HG03432 (cell line): ENCODE results near the gene DOCK1.

Experiments used
- ATAC-seq: cut with Tn5 transposase; IDR thresholded peaks from one replicate; pipeline ENCODE4 v1.9.1; 2021; ENCODE audit warnings: mild to moderate bottlenecking, moderate library complexity; ENCODE audit not compliant: unreplicated experiment

DOCK1 gene

DNA sequence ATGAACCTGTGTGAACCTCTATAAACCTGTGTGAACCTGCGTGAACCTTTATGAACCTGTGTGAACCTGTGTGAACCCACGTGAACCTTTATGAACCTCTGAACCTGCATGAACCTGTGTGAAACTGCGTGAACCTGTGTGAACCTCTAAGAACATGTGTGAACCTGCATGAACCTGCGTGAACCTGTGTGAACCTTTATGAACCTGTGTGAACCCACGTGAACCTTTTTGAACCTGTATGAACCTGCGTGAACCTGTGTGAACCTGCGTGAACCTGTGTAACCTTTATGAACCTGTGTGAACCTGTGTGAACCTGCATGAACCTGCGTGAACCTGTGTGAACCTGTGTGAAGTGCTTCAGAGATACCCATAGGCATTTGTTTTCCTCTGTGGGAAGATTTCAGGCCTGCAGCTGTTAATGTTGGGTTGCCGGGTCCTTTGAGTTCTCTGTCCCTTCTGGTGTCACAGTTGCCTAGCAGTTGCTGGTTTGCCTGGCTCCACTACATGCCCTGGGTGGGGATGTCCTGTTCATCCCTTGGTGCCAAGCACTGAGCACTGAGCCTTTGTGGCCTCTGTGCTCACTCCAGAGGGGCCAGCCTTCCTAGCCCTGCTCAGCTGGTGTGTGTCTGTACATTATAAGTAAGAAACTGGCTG lies 97.9 kb downstream of the DOCK1 start:
- no peak for ATAC-seq

DNA sequence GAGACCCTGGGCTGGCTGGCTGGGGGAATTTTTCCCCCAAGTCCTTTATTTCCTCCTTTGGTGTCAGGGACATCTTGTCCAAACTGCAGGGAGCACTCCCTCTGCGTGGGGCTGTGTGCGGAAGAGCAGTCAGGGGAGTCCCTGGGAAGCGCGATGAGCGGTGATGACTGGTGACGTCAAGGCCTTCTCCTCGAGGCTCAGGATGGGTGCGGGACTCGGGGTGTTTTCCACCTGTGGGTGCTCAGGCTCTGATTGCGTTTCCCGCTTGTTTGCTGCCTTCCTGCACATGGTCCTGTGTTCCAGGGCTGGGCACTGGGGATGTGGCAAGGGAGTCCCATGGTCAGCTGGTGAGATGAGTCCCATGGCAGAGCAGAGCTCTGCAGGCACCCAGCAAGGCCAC lies 101.2 kb downstream of the DOCK1 start:
- ATAC-seq, result no peak

DNA sequence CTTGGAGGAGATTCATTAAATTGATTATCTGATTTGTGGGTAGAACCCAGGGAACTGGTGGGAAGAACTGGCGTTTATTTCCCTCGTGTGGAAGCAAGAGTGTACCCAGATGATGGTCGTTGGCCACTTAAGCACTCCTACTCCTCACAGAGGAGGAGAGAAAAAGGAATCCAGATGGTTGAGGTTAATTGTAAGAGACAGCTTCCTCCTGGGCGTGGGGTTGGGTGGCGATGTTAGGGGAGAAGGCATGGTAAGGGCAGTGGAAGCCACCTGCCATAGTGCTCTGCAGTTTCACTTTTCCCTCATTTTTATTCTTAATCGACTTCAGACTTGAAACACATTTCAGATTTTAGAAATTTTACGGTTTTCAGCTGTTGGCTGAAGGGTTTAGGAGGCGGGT lies 104.1 kb downstream of the DOCK1 start:
- ATAC-seq, result no peak

DNA sequence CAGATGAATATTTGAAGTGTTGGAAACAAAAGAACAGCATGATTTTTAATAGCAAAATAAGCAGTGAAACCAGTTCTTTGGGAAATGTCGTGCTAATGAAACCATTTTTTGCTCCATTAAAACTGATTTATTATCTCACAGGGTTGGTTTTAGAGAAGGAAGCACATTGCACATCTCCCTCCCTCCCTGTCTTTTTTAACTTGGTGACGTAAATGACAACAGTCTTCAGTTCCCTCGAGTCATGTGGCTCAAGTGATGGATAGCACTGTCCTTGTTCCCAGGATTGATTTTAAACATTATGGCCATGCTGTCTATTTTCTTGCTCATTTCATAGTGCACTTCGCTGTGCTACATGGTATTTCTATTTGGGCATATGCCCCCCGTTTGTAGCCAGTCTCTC lies 105.9 kb downstream of the DOCK1 start:
- ATAC-seq, result no peak

DNA sequence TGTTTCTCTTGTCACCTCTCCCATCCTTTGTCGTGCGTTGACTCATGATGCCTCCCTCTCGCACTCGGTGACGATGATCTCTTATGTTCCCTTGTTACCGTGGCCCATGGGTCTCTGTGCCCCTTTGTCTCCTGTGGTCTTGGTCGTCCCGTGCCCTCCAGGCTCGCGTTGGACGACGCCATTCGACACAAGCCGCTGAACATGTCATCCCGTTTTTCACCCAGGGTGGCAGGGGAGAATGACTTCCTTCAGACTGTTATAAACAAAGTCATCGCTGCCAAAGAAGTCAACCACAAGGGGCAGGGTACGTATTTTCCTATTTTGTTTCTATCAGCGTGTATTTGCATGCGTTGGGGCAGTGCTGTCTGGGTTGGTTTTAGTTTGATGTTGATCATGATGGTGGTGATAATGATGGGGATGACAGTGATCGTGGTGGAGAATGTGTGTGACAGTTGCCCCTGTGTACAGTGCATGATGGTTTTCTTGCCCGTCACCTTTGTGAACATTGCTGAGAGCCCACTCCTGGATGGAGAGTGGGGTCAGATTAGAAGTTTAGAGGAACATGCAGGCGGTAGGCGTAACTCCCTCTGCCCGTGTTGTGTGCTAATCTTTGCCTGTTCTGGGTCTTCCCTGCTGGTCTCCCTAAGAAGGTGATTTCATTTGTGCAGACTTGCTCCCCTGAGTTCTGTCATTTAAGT lies 107.0 kb downstream of the DOCK1 start:
- ATAC-seq, result no peak

DNA sequence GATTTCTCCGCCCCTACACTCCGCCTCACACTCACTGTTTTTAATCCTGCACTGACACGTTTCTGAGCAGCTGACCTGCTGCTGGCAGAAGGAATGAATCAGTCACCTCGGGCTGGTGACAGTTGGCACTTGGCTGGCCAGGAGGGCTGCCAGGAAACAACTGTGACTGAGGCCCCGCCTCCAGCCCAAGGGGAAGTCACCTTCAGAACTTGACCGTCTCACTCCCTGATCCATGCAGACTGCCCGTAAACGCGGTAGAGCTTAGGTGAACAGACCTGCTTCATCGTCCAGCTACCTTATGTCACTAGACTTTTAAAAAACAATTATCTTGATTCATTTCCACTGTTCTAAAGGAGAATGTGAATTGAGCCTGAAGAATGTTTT lies 107.5 kb downstream of the DOCK1 start:
- no peak for ATAC-seq

- ATAC-seq, result no peak
Observed at GRCh38 chr10:127013211-127013656, 108.0 kb downstream of the DOCK1 start.

GRCh38 chr10:127013691-127014473 lies 108.7 kb downstream of the DOCK1 start:
- ATAC-seq, result no peak

DNA sequence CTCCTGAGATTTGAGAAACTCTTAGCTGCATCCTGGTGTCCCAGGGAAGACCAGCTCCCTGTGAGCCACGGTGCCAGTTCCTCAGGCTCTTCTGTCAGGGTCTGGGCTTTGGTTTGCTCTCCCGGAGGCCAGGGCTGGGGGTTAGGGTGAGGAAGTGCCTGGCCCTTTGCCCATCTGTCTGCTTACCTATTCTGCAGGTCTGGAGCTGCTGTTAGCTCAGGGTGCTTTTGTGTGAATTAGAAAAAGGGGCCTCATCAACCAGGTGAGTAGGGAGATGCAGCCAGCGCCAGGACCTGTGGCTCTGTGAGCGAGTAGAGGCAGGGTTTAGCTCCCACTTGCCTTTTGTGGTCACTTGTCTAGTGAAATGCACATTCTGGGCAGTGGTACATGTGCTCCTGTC lies 109.4 kb downstream of the DOCK1 start:
- ATAC-seq, result no peak

DNA sequence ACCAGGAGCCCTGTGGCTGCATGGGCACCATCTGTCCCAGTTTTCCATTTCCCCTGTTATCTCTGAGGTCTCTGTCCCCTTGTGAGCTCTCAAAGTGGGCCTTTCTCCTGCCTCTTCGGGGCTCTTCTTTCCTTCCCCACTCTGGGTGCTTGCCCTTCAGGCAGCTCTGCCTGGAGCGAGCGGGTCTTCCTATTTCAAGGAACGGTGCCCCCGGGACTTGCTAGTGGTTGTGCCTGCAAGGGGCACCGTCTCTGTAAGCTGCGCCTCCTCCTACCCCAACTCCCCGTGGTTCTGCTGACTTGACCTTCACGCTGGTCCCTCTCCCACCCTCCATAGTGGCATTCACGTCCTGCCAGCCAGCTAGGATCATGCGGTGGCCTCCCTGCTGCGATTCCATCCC lies 110.1 kb downstream of the DOCK1 start:
- ATAC-seq, result no peak

- no peak for ATAC-seq
Observed at GRCh38 chr10:127016331-127016730, 111.1 kb downstream of the DOCK1 start.

DNA sequence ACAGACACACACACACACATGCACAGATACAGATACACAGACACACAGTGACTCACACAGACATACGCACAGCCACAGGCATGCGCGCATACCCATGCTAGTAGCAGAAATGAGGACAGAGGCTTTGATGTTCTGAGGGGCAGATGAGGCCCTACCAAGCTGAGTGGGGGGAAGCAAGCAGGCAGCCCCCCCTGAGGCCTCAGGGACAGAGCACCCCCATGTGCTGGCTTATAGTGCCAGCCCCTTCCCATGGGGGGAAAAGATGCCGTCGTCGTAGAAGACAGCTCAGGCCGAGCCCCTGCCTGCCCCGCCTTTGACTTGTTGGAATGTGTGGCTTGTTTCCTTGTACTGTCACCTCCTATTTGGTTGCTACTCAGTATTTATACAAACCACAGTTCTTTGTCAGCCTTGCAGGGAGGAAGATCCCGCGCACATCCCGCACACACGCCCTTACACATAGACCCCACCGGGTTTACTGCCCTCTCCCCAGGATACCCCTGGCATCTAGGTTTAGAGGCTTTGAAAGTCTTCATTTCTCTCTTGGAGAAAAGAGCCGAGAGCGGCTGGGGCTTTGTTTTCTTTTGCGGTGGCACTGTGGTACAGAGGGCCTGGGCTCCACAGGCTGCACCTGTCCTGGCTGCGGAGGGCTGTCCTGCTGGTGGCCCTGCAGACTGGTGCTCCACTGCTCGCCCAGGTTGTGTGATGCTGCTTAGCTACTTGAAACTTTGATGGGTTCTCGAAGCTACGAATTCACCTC lies 112.5 kb downstream of the DOCK1 start:
- no peak for ATAC-seq

DNA sequence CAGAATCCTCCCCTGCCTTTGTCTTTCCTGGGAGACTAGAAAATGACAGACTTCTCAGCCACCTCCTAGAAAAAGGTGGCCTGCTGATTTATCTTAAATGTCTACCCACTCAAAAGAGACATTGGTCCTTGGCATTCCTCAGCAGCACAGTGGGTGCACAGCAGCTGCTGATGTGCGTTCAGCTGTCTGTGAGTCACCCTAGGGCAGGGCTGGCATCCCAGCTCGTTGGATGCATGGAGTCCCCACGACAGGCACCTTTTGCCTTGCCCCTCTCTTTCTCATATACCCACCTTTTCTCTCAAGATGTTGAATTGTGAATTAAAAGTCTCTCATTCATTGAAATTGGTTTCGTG lies 113.0 kb downstream of the DOCK1 start:
- ATAC-seq, result no peak

DNA sequence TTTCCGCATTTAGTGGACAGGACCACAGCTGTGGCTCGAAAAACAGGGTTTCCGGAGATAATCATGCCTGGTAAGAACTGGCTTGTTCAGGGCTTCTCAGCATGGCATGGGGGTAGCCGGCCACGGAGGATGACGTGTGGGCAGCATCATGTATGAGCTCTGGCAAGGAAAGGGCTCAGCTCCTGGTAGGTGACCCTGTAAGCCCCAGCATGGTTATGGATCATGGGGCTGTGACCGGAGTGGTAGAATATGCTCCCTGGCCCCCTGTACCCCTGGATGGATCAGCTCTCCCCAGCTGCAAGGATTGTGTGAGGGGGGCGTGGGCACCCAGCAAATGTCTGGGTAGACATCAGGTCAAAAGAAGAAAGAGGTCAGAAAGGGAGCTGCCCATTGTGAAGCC lies 113.5 kb downstream of the DOCK1 start:
- ATAC-seq, result no peak

DNA sequence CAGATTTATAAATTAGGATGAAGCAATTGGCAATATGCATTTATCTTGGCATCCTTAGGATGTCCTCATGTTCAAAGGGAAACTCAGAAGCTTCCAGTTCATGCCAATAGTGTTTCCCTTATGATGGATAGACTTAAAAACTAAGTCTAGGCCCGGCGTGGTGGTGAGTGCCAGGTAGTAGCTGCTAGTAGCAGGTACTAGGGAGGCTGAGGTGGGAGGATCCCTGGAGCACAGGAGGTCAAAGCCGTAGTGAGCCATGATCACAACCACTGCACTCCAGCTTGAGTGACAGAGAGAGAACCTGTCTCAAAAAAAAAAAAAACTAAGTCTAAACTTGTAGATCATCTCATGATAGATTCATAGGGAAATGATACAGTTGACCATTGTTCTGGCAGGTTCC lies 115.0 kb downstream of the DOCK1 start:
- no peak for ATAC-seq

GRCh38 chr10:127021801-127022200 lies 116.6 kb downstream of the DOCK1 start:
- ATAC-seq, result no peak

GRCh38 chr10:127024685-127025435 lies 119.6 kb downstream of the DOCK1 start:
- ATAC-seq, result no peak

GRCh38 chr10:127027786-127028185 lies 122.6 kb downstream of the DOCK1 start:
- no peak for ATAC-seq

DNA sequence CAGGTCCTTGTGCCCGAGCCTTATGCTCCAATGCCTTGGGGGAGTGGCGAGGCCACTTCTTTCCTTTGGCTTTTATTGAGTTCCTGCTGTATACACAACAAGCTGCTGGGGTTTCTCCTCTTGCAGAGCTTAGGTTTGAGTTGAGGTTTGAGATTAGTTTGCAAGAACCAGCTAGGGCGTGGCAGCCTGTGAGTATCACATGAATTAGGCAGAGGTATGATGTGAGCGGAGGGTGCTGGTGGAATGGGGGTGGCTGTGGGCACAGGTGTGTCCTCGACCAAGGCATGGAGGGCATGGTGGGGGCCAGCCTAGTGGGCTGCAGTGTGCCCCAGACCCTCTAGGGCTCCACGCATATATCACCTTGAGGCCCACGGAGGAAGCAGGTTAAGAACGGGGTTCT lies 123.3 kb downstream of the DOCK1 start:
- ATAC-seq, result no peak

GRCh38 chr10:127029061-127029460 lies 123.8 kb downstream of the DOCK1 start:
- ATAC-seq, result no peak
